ENCODE measurements around the gene LRRN3. TPM values are rescaled to one million over a fixed set of nuclear protein-coding genes. Genes with fewer than 3 reads are reported as not detected.

Gene LRRN3
- total and polyA plus RNA-seq, 2 of the 8 experiments (the other 6 are each of a cell fraction or from before 2014, with no cell fraction given): 0.20 to 0.32 TPM

GRCh38 chr7:111112439-111112838 lies 21.5 kb downstream of the LRRN3 start:
- CTCF ChIA-PET (ENCODE audit: partially characterized antibody): interaction anchor here (0.7 to 1.7 kb wide), 3 partner anchors 13 to 317 kb away, joined by 5 to 6 read pairs (median 5); no protein-coding TSS in a partner anchor
- Histone ChIP-seq H3K56ac (replicated peaks; ENCODE audit: insufficient read length, low read depth, low read length) (no peak overlapping the region), H3K27ac (ENCODE audit: low read depth, low read length) (no peak overlapping the region), H3K4me1 (replicated peaks in 1 of 4; ENCODE audit: control insufficient read depth in 3 of 4, insufficient read depth in 4 of 4, low read length in 3 of 4) (no peaks in the 10 kb centered on the region), H2AFZ (ENCODE audit: low read length) (no peak overlapping the region), H4K20me1 (replicated peaks in 1 of 2; ENCODE audit: control insufficient read depth in 1 of 2, insufficient read depth in 2 of 2, low read length in 2 of 2) (no peaks in the 10 kb centered on the region), H3K14ac (ENCODE audit: insufficient read length) (no peak overlapping the region), H3K9ac (replicated peaks in 1 of 4; ENCODE audit: extremely low read depth in 1 of 4, low read depth in 3 of 4, low read length in 3 of 4) (no peak overlapping the region), H3K18ac (ENCODE audit: extremely low read depth, low read length) (no peak overlapping the region), H4K91ac (replicated peaks; ENCODE audit: insufficient read length, low read length) (no peak overlapping the region), H4K5ac (ENCODE audit: insufficient read length, low read depth, low read length) (no peak overlapping the region), H3K4ac (replicated peaks; ENCODE audit: insufficient read length, low read depth, low read length) (no peak overlapping the region), H2BK5ac (ENCODE audit: low read depth, low read length) (no peak overlapping the region), H3K9me3 (ENCODE audit: insufficient read depth in 2 of 2, low read depth in 1 of 2, low read length in 1 of 2) (no peaks in the 10 kb centered on the region), H2BK20ac (ENCODE audit: low read length) (no peak overlapping the region), H3K4me3 (ENCODE audit: extremely low read depth in 1 of 4, insufficient read depth in 2 of 4, low read depth in 3 of 4, low read length in 4 of 4) (no peak overlapping the region), H3K23me2 (ENCODE audit: low read depth, low read length) (no peaks in the 10 kb centered on the region), H2BK15ac (ENCODE audit: low read length) (no peak overlapping the region), H3K4me2 (ENCODE audit: insufficient read depth in 1 of 2, low read depth in 2 of 2, low read length in 2 of 2) (no peak overlapping the region), H3K79me2 (ENCODE audit: control insufficient read depth in 1 of 2, insufficient read depth in 2 of 2, low read length in 2 of 2) (no peaks in the 10 kb centered on the region), H2BK120ac (replicated peaks; ENCODE audit: low read depth, low read length) (no peak overlapping the region), H4K8ac (ENCODE audit: extremely low read depth, insufficient read depth, low read length) (no peak overlapping the region), H3K36me3 (ENCODE audit: control insufficient read depth in 2 of 4, insufficient read depth in 4 of 4, low read length in 3 of 4) (no peaks in the 10 kb centered on the region), H2BK12ac (ENCODE audit: low read depth, low read length) (no peak overlapping the region), H3K27me3 (replicated peaks in 1 of 4; ENCODE audit: control insufficient read depth in 3 of 4, extremely low read depth in 1 of 4, insufficient read depth in 3 of 4, low read length in 3 of 4) (no peaks in the 10 kb centered on the region), H2AK5ac (ENCODE audit: low read depth, low read length) (no peak overlapping the region), H3K79me1 (ENCODE audit: low read depth, low read length) (no peaks in the 10 kb centered on the region), H3K23ac (ENCODE audit: insufficient read length) (no peak overlapping the region)
- POLR2A ChIA-PET (ENCODE audit: partially characterized antibody): no interaction called here
- TF ChIP-seq RNF2 (IDR thresholded peaks at IDR 0.05; ENCODE audit: borderline replicate concordance, low read depth, low read length, missing control alignments, poor library complexity, severe bottlenecking): no peak
- TF ChIP-seq HDAC2 (IDR thresholded peaks at IDR 0.05; ENCODE audit: borderline replicate concordance in 1 of 2, low read depth in 2 of 2, low read length in 2 of 2): no peak
- no peak for TF ChIP-seq GABPA (IDR thresholded peaks at IDR 0.05; ENCODE audit: borderline replicate concordance, insufficient read depth, low read length)
- no peak for TF ChIP-seq KDM4A (IDR thresholded peaks at IDR 0.05; ENCODE audit: low read depth, low read length, severe bottlenecking)
- no peak for TF ChIP-seq YY1 (IDR thresholded peaks at IDR 0.05; ENCODE audit: low read depth, low read length)
- no peak for TF ChIP-seq TEAD4 (IDR thresholded peaks at IDR 0.05; ENCODE audit: low read depth, low read length)
- no peak for TF ChIP-seq CBX8 (IDR thresholded peaks at IDR 0.05; ENCODE audit: borderline replicate concordance, low read depth, low read length)
- TF ChIP-seq RXRA (IDR thresholded peaks at IDR 0.05; ENCODE audit: insufficient read depth, low read depth, low read length): no peak
- no peak for TF ChIP-seq CTCF (IDR thresholded peaks at IDR 0.05; ENCODE audit: control extremely low read depth in 1 of 3, insufficient read depth in 1 of 3, low read depth in 1 of 3, low read length in 3 of 3)
- TF ChIP-seq RFX5 (IDR thresholded peaks at IDR 0.05; ENCODE audit: borderline replicate concordance, low read depth, low read length): no peak
- FAIRE-seq (no peak), DNase-seq (ENCODE audit: low read depth in 1 of 2, low spot score in 2 of 2) (no peak)
- 95% methylated on average over 2 of the region's 2 CpGs; no CpG with 5 or more reads in 1 of the 2 experiments for WGBS, 2 experiments (ENCODE audit: extremely low coverage in 1 of 2, insufficient coverage in 1 of 2, insufficient read length in 1 of 2, insufficient replicate concordance in 2 of 2, low coverage in 1 of 2, low lambda C conversion rate in 2 of 2, missing lambda C conversion rate in 1 of 2)

Measured in H1 (cell line).